GM21447 (cell line): Measurements from ENCODE around the gene MIGA1.
"Not testable (repeated sequence)": the region's sequence is repeated elsewhere in the genome, so short reads cannot be mapped to it uniquely, and the experiment has no call there.

Experiments
- ATAC-seq: cut with Tn5 transposase; IDR thresholded peaks from one replicate; pipeline ENCODE4 v1.9.1; 2021; ENCODE audit not compliant: unreplicated experiment

Gene MIGA1

GRCh38 chr1:77797991-77798390 is 18.5 kb downstream of the MIGA1 start:
- ATAC-seq = no peak

DNA sequence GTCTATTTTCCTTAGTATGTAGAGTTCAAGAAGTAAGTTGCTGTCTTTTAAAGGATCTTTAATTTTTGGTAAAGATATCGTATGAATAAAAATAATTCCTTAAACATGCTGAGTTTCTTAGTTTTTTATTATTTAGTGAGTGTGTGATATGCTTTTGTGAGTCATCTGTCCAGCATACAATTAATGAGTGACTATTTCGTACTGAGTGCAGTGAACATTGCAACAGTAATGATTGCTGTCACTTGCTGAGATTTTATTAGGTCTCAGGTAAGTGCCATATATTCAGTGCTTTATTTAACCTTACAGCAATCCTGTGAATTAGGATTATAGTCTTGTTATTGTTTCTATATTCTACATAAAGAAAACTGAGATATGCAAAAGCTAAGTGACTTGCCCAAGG is 22.6 kb downstream of the MIGA1 start:
- no peak for ATAC-seq

DNA sequence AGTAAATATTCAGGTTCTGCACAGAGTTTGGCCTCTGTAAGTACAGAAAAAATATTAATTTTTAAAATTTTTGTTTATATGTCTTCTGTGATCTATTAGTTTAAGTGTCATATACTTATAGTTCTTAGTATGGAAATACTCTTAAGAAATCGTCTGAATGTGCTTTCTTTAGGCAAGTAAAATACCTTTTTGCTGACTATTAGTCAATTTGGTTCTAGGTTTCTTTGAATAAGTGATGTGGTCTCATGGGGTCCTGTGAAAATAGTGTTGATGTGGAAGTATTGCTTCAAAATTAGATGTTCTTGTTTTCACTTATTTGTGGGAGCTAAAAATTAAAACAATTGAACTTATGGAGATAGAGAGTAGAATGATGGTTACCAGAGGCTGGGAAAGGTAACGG is 23.9 kb downstream of the MIGA1 start:
- ATAC-seq = no peak

- not testable (repeated sequence) for ATAC-seq
Measured at GRCh38 chr1:77809787-77810462, 30.5 kb downstream of the MIGA1 start.

- ATAC-seq = not testable (repeated sequence)
Measured at GRCh38 chr1:77811589-77811988, 32.1 kb downstream of the MIGA1 start.

DNA sequence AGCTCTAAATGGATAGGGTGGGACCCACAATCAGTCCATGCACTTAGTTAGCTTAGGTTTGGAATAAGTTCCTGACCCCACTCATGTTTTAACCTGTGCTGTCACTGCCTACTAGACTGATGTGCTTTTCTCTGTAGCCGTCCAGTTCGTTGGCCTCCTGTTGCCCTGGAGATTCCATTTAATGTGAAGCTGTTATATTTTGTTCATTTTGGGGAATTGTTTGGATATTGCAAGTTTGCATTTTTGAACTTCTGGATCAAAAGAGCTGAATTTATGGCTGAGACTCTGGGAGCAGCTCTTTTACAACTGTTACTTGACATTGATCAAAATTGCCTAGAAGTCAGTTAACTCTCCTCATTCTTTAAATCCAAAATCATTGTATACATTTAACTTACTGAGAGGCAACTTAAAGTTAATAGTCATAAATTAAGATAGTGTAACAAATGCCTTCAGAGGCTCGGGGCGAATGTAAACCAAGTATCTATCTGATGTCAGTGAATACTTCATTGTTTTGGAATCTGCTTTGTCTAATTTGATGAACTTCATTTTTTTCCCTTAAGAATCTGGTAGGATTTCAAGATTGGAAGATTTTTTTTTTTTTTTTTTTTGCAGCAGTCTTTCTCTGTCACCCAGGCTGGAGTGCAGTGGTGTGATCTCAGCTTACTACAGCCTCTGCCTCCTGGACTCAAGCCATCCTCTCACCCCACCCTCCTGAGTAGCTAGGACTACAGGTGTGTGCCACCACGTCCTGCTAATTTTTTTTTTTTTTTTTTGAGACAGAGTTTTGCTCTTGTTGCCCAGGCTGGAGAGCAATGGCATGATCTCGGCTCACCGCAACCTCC is 38.1 kb downstream of the MIGA1 start:
- no peak for ATAC-seq

DNA sequence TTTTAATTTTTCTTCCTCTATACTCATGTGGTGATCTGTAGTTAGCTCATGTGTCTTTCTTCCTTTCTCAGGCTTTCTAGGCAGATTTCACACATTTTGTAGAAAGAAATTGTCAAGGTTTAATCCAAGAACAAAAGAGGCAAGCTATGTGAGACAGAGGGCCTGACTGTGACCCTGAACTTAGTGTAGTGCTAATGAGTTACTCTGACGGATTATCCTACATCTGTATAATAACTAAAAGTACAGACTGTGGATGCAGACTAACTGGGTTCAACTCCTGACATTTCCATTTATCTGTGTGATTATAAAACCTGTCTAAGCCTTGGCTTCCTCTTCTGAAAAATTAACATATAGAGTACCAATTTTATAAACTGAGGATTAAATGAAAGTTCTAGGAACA is 40.7 kb downstream of the MIGA1 start:
- ATAC-seq = no peak

DNA sequence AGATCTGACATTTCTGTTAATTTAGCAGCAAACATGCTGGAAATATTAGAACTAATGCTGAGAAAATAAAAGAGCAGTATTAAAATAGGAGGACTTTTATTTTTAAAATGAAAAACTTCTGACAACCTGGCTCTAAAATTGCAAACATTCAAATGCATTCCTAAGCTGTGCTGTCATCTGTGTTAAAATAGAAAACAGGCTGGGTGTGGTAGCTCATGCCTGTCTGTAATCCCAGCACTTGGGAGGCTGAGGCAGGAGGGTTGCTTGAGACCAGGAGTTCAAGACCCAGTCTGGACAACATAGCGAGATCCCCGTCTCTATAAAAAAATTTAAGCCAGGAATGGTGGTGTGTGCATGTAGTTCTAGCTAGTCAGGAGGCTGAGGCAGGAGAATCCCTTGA is 44.6 kb downstream of the MIGA1 start:
- ATAC-seq = no peak

GRCh38 chr1:77824694-77825093 is 45.2 kb downstream of the MIGA1 start:
- no peak for ATAC-seq

- peak; percentile 70 for ATAC-seq
Measured at GRCh38 chr1:77825131-77825709, 45.8 kb downstream of the MIGA1 start.

- ATAC-seq = not testable (repeated sequence)
Measured at GRCh38 chr1:77826851-77827250, 47.4 kb downstream of the MIGA1 start.

DNA sequence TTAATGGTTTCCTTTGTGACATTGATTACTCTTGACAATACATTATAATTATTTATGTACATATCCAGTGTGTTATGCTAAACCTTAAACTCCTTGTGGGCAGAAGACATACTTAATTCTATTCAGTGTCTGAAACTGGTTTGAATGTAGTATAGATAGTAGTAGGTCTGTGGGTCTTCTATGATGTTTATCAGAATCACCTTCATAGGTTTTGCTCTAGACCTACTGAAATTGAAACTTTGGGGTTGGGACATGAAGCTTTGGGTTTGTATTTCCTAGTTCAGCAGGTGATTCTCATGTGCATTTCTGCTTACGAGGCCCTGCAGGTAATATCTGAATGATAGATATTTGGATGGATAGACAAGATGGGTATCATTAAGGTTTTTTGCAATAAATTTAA is 48.6 kb downstream of the MIGA1 start:
- ATAC-seq = no peak

DNA sequence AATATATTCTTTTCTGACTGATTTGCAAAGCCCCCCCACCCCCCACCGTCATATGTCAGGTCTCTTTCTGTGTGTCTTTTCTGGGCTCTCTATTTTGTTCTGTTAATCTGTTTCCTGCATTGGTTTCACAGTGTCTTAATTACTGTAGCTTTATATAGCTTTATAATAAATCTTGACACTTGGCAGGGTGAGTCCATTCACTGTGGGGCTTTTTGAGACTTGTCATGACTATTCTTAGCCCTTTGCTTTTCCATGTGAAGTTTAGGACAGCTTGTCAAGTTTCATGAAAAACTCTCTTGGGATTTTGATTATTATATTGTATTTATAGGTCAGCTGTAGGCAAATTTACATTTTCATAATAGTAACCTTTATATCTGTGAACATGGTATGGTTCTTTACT is 50.4 kb downstream of the MIGA1 start:
- no peak for ATAC-seq

DNA sequence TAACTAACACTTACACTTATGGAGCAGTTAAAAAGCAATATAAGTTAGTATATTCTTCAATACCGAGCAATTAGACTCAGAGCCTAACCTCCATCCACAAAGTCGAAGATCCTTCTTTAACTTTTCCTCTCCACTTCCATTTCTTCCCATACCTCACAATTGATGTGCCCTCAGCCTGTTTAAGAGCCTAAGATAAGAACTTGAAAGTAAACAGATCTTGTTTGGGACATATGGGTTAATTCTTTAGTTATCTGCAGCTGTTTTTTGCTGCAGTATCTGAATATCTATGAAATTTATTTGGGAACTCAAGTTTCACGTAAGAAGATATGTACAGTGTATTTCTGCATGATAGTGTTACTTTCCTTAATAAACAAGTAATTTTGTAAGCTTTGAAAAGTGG is 51.5 kb downstream of the MIGA1 start:
- ATAC-seq = no peak

DNA sequence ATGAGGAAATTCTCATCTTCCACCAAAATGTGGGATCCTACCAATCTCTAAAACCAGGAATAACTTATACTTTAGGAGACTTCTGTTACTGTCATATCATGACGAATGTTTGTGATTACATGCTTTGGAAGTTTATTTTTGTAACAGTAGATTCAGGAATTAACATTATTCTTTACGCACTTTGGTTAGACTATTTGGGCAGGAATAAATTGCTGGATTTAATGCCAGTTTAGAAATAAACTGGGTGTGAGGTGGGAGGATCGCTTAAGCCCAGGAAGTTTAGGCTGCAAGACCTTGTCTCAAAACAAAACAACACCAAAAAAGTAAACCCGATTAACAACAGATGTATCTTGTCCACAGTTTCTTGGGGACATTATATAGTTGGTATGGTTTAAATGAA is 52.1 kb downstream of the MIGA1 start:
- ATAC-seq = no peak

GRCh38 chr1:77831976-77832711 is 52.7 kb downstream of the MIGA1 start:
- no peak for ATAC-seq

GRCh38 chr1:77832901-77833300 is 53.5 kb downstream of the MIGA1 start:
- no peak for ATAC-seq

DNA sequence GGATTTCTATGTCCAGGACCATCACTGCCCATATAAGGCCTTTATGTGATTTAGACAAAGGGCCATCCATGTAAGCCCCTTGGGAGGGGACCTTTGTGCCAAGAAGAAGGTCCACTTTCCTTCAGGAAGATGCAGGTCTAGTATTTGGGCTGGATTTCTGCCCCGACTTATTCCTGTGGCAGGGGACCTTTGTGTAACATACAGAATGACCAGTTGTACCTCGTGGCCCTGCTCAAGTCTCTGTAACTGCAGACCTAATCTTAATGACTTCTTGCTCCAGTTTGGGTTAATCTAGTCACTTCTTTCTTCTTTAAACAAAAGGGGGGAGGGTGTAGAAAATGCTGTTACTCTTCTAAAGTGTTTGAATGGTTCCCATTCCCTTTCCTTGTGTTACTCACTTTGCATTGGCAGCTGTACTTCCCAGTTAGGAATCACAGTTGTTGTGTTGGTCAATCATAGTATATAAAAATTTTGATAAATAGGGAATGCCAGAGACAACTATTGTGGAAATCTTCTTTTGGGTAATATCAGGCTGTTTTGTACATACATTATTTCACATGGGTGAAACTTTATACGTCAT is 54.2 kb downstream of the MIGA1 start:
- ATAC-seq = no peak

GRCh38 chr1:77834771-77835334 is 55.4 kb downstream of the MIGA1 start:
- no peak for ATAC-seq

GRCh38 chr1:77841574-77841973 is 62.1 kb downstream of the MIGA1 start:
- no peak for ATAC-seq

GRCh38 chr1:77845951-77846350 is 66.5 kb downstream of the MIGA1 start:
- ATAC-seq = no peak
